Measurements from ENCODE around the gene NMNAT1. TPM values are rescaled to one million over a fixed set of nuclear protein-coding genes. Genes with fewer than 3 reads are reported as not detected.

Gene NMNAT1
- total RNA-seq, 6 experiments from 2014 or later: 5.3 to 8.8 (median 7.6) TPM

DNA sequence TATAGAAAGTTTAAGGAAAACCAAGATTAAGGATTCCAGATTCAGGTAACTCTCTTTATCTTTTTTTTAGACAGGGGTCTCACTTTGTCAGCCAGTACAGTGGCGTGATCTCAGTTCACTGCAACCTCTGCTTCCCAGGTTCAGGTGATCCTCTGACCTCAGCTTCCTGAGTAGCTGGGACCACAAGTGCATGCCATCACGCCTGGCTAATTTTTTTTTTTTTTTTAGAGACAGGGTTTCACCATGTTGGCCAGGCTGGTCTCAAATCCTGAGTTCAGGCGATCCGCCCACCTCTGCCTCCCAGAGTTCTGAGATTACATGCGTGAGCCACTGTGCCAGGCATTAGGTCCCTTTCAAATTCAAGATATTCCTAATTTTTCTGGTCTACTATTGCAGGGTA lies 16.0 kb upstream of the NMNAT1 start:
- no peak for ATAC-seq
- no peak overlapping the region for H3K27ac ChIP-seq
- no peak for DNase-seq
- intact Hi-C loops (cut with DNase I): no loop called here
- no peaks in the 10 kb centered on the region for H3K9me3 ChIP-seq
- H3K4me1 ChIP-seq: no peaks in the 10 kb centered on the region
- no peaks in the 10 kb centered on the region for H3K27me3 ChIP-seq
- TF ChIP-seq, protein P1, sequence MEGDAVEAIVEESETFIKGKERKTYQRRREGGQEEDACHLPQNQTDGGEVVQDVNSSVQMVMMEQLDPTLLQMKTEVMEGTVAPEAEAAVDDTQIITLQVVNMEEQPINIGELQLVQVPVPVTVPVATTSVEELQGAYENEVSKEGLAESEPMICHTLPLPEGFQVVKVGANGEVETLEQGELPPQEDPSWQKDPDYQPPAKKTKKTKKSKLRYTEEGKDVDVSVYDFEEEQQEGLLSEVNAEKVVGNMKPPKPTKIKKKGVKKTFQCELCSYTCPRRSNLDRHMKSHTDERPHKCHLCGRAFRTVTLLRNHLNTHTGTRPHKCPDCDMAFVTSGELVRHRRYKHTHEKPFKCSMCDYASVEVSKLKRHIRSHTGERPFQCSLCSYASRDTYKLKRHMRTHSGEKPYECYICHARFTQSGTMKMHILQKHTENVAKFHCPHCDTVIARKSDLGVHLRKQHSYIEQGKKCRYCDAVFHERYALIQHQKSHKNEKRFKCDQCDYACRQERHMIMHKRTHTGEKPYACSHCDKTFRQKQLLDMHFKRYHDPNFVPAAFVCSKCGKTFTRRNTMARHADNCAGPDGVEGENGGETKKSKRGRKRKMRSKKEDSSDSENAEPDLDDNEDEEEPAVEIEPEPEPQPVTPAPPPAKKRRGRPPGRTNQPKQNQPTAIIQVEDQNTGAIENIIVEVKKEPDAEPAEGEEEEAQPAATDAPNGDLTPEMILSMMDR (IDR thresholded peaks at IDR 0.05): no peak
- TF ChIP-seq POLR2A (IDR thresholded peaks at IDR 0.05): no peak
- H3K4me3 ChIP-seq: no peak overlapping the region
- peaks cover 0 to 13% (median 3%) of the 10 kb centered on the region in 4 donors for H3K36me3 ChIP-seq
- 78% methylated on average over 5 of the region's 5 CpGs for WGBS (ENCODE audit: insufficient coverage, low coverage, low lambda C conversion rate, missing lambda C conversion rate)

DNA sequence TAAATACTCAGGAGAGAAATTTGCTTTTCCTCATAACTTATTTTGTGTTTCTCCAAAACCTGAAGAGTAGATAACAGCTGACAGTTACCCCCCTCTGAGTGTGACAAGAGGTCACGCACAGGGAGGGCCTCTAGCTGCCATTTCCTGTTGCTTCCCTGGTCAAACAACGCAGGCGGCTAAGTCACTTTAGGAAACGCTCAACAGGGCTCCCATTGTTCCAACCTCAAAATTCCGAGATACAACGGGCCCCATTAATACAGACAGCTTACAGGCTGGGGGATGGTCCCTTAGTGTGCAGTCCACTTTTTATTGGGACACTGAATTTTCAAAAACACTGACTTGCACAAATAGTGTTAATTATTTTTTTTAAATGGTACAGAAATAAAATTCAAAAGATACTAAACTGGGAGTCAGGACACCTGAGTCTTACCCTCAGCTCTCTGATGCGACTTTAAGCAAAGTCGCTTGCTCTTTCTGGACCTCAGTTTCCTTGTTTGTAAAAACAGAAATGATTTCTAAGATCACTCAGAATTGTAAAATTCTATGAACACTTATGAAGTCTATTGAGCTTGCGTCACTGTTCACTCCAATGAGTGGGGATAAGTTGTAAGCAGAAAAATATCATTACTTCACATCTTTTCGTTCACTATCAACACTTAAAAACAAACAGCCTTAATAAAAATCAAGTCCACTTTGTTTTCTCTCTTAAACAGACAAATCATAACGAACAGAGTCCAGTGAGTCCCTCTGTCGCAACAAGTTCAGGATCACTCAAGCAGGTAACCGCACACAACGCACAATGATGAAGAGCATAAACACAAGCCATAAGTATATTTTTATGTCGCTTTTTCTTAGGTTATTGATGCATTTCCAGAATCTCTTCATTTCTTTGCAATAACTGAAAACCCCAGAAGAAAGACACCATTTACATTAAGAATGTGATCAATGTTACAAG lies 13.6 kb upstream of the NMNAT1 start:
- Histone ChIP-seq H3K4me1 (no peaks in the 10 kb centered on the region), H3K27ac (no peak overlapping the region), H3K4me3 (no peak overlapping the region), H3K36me3 (peaks cover 0 to 29% (median 6%) of the 10 kb centered on the region in 4 donors), H3K9me3 (no peaks in the 10 kb centered on the region), H3K27me3 (no peaks in the 10 kb centered on the region)
- TF ChIP-seq, protein P1 (IDR thresholded peaks at IDR 0.05): no peak
- TF ChIP-seq POLR2A (IDR thresholded peaks at IDR 0.05): no peak
- DNase-seq (no peak), ATAC-seq (peak in 2 of 4 donors; percentile 42 to 46)
- intact Hi-C loops (cut with DNase I): loop anchor here in 1 of 2 donors (10.0 kb wide), 1 partner anchor 55 kb away; no protein-coding TSS in a partner anchor
- 69% methylated on average over 10 of the region's 15 CpGs for WGBS (ENCODE audit: insufficient coverage, low coverage, low lambda C conversion rate, missing lambda C conversion rate)

DNA sequence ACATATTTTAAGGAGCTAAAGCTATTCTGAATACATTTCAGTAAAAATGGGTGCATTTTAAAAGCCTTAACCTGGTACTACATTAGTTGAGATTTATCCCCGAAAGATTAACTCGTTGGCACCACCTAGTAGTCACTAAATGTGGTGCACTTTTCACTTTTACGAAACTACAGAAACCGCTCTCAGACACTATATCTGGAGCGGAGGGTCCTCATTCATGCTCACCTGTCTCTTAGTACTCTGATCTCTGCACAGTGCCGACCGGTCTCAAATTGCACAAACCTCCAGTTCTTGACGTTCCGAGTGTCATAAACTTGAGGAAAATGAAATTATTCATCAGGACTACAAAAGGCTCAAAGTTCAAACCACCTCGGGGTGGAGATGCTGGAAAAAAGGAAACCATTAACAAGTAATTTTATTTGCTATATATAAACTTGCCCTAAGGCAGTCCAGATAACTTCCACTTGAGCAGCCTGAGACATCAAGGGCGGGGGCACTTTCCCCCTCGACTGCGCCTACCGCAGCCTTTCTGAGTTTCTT lies 806 bp upstream of the NMNAT1 start:
- ATAC-seq: peak; percentile 57 to 60 (median 60)
- Histone ChIP-seq H3K9me3 (no peaks in the 10 kb centered on the region), H3K4me3 (peak overlapping the region; percentile 81 to 88 (median 83)), H3K4me1 (peaks cover 0 to 15% (median 4%) of the 10 kb centered on the region in 4 donors), H3K27ac (peak overlapping the region; percentile 78 to 89 (median 79)), H3K27me3 (no peaks in the 10 kb centered on the region), H3K36me3 (no peaks in the 10 kb centered on the region)
- intact Hi-C loops (cut with DNase I): loop anchor here in 1 of 2 donors (10.0 kb wide), 1 partner anchor 68 kb away; no protein-coding TSS in a partner anchor
- WGBS (ENCODE audit: insufficient coverage, low coverage, low lambda C conversion rate, missing lambda C conversion rate): under 1% methylated on average over 13 of the region's 14 CpGs
- no peak for DNase-seq
- TF ChIP-seq, protein P1 (IDR thresholded peaks at IDR 0.05): peak; percentile 47 to 58 (median 50)
- no peak for TF ChIP-seq POLR2A (IDR thresholded peaks at IDR 0.05)

DNA sequence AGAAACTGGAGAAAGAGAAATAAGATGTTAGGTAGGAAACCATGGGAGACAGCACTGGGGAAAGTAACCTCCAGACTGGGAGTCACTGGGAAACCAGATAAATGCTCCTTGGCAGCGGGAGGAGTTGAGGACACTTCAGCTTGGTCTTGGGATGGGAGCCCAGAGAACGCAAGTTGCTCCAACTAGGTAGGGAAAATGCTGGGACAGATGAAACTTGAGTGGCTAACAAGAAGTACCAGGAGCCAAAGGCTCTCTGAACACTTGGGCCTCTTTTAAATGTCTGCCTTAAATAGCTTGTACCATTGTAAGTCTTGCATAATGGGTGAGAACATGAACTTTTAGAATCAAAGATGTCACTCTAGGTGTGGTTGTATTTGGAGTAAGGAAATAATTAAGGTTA lies 3.0 kb downstream of the NMNAT1 start:
- no peak for DNase-seq
- Histone ChIP-seq H3K9me3 (no peaks in the 10 kb centered on the region), H3K27me3 (no peaks in the 10 kb centered on the region), H3K4me1 (peaks cover 0 to 15% (median 4%) of the 10 kb centered on the region in 4 donors), H3K36me3 (no peaks in the 10 kb centered on the region), H3K4me3 (no peak overlapping the region), H3K27ac (no peak overlapping the region)
- TF ChIP-seq, protein P1 (IDR thresholded peaks at IDR 0.05): no peak
- no peak for TF ChIP-seq POLR2A (IDR thresholded peaks at IDR 0.05)
- ATAC-seq: no peak
- intact Hi-C loops (cut with DNase I): loop anchor here in 1 of 2 donors (10.0 kb wide), 1 partner anchor 72 kb away; no protein-coding TSS in a partner anchor
- WGBS (ENCODE audit: insufficient coverage, low coverage, low lambda C conversion rate, missing lambda C conversion rate): 94% methylated on average over 2 of the region's 2 CpGs

All from right lobe of liver (tissue), 6 donors.